Osteocyte (in vitro differentiated cells): Measurements from ENCODE around the gene LAD1. TPM values are rescaled to one million over a fixed set of nuclear protein-coding genes. Genes with fewer than 3 reads are reported as not detected.

ENCODE experiments used
- DNase-seq: peaks from one replicate; pipeline ENCODE4 v3.0.0; 2021; ENCODE audit warnings: mixed read lengths; ENCODE audit not compliant: unreplicated experiment; ENCODE audit errors: extremely low spot score
- H3K27ac Mint-ChIP-seq: one replicate; pipeline ENCODE4 v1.8.0; 2021; ENCODE audit warnings: mild to moderate bottlenecking, mixed read lengths; ENCODE audit not compliant: unreplicated experiment
- H3K27me3 Mint-ChIP-seq: one replicate; pipeline ENCODE4 v1.8.0; 2021; ENCODE audit warnings: mixed read lengths; ENCODE audit not compliant: unreplicated experiment
- H3K36me3 Mint-ChIP-seq: one replicate; pipeline ENCODE4 v1.8.0; 2021; ENCODE audit warnings: mixed read lengths; ENCODE audit not compliant: unreplicated experiment
- H3K4me1 Mint-ChIP-seq: one replicate; pipeline ENCODE4 v1.8.0; 2021; ENCODE audit warnings: mixed read lengths; ENCODE audit not compliant: unreplicated experiment
- H3K4me3 Mint-ChIP-seq: one replicate; pipeline ENCODE4 v1.8.0; 2021; ENCODE audit warnings: mild to moderate bottlenecking, moderate library complexity, mixed read lengths; ENCODE audit not compliant: unreplicated experiment
- H3K9me3 Mint-ChIP-seq: one replicate; pipeline ENCODE4 v1.8.0; 2021; ENCODE audit warnings: mixed read lengths; ENCODE audit not compliant: unreplicated experiment
- CTCF ChIP-seq: fragments of 200-600 bp; sonication (generic); IDR thresholded peaks from 2 replicates; pipeline ENCODE4 v1.5.0; 2021; ENCODE audit warnings: antibody characterized with exemption, mild to moderate bottlenecking, moderate library complexity
- total RNA-seq: library from RNA; stranded (reverse); gene quantifications from 2 replicates; pipeline ENCODE4 v1.2.1, GENCODE V29; 2021

The LAD1 gene
- total RNA-seq, 1 donor from 2014 or later = 0.16 TPM

GRCh38 chr1:201408834-201409200, 9.7 kb upstream of the LAD1 start:
- Mint-ChIP-seq H3K4me1 (peaks cover 4% of the 10 kb centered on the region), H3K4me3 (no peak overlapping the region), H3K36me3 (no peaks in the 10 kb centered on the region), H3K27ac (no peak overlapping the region), H3K9me3 (no peaks in the 10 kb centered on the region), H3K27me3 (peaks cover 26% of the 10 kb centered on the region)
- no peak for DNase-seq
- no peak for TF ChIP-seq CTCF

GRCh38 chr1:201408176-201408833, 9.2 kb upstream of the LAD1 start:
- TF ChIP-seq CTCF = peak; percentile 95
- H3K36me3 Mint-ChIP-seq = no peaks in the 10 kb centered on the region
- peak; percentile 94 for DNase-seq
- no peaks in the 10 kb centered on the region for H3K9me3 Mint-ChIP-seq
- peaks cover 4% of the 10 kb centered on the region for H3K4me1 Mint-ChIP-seq
- H3K27me3 Mint-ChIP-seq = peaks cover 26% of the 10 kb centered on the region
- H3K4me3 Mint-ChIP-seq = no peak overlapping the region
- no peak overlapping the region for H3K27ac Mint-ChIP-seq

GRCh38 chr1:201406831-201407406, 7.8 kb upstream of the LAD1 start:
- H3K27me3 Mint-ChIP-seq = peaks cover 26% of the 10 kb centered on the region
- no peak for TF ChIP-seq CTCF
- no peak for DNase-seq
- peaks cover 4% of the 10 kb centered on the region for H3K4me1 Mint-ChIP-seq
- no peaks in the 10 kb centered on the region for H3K36me3 Mint-ChIP-seq
- no peak overlapping the region for H3K4me3 Mint-ChIP-seq
- no peaks in the 10 kb centered on the region for H3K9me3 Mint-ChIP-seq
- no peak overlapping the region for H3K27ac Mint-ChIP-seq

GRCh38 chr1:201405484-201405831, 6.3 kb upstream of the LAD1 start:
- DNase-seq = no peak
- Mint-ChIP-seq H3K4me3 (no peak overlapping the region), H3K9me3 (no peaks in the 10 kb centered on the region), H3K4me1 (peaks cover 4% of the 10 kb centered on the region), H3K27me3 (peaks cover 26% of the 10 kb centered on the region), H3K27ac (no peak overlapping the region), H3K36me3 (no peaks in the 10 kb centered on the region)
- no peak for TF ChIP-seq CTCF

GRCh38 chr1:201404722-201405483, 5.8 kb upstream of the LAD1 start:
- peaks cover 4% of the 10 kb centered on the region for H3K4me1 Mint-ChIP-seq

More at GRCh38 chr1:201404722-201405483, 5.8 kb upstream of the LAD1 start:
- no peak overlapping the region for H3K27ac Mint-ChIP-seq
- no peaks in the 10 kb centered on the region for H3K9me3 Mint-ChIP-seq
- no peak for DNase-seq
- TF ChIP-seq CTCF = no peak
- no peaks in the 10 kb centered on the region for H3K36me3 Mint-ChIP-seq
- no peak overlapping the region for H3K4me3 Mint-ChIP-seq
- H3K27me3 Mint-ChIP-seq = peaks cover 27% of the 10 kb centered on the region
